MCF 10A (cell line): ENCODE measurements around the gene INO80C. TPM values are rescaled to one million over a fixed set of nuclear protein-coding genes. Genes with fewer than 3 reads are reported as not detected.

Experiments
- BruUV-seq: library from RNA; stranded (reverse); fragments of 400-500 nt; replicated peaks from 2 replicates; lab custom pipeline; 2021; lab: Mats Ljungman, UMichigan
- CTCF ChIA-PET: fragments of 300-600 bp; sonication (Branson Sonifier 250); formaldehyde crosslinking; extraction: SDS; loops from one replicate; lab custom pipeline; 2021; ENCODE audit warnings: antibody characterized with exemption, inconsistent platforms; lab: Yijun Ruan, JAX
- POLR2A ChIA-PET: fragments of 300-600, 350-650 bp; sonication (Branson Sonifier 250); formaldehyde crosslinking; extraction: SDS; loops from one replicate; lab custom pipeline; 2020; ENCODE audit warnings: antibody characterized with exemption, inconsistent platforms; lab: Yijun Ruan, JAX
- DNase-seq: peaks from one replicate; pipeline ENCODE4 v3.0.0-alpha.2; 2018; ENCODE audit not compliant: unreplicated experiment
- H3K27ac Mint-ChIP-seq: one replicate; pipeline ENCODE4 v1.8.0; 2022; ENCODE audit warnings: mild to moderate bottlenecking, low read depth, mixed read lengths; ENCODE audit not compliant: unreplicated experiment
- H3K27me3 Mint-ChIP-seq: one replicate; pipeline ENCODE4 v1.8.0; 2022; ENCODE audit warnings: mixed read lengths; ENCODE audit not compliant: insufficient read depth, unreplicated experiment
- H3K36me3 Mint-ChIP-seq: one replicate; pipeline ENCODE4 v1.8.0; 2022; ENCODE audit warnings: mild to moderate bottlenecking, moderate library complexity, mixed read lengths; ENCODE audit not compliant: insufficient read depth, unreplicated experiment
- H3K4me1 Mint-ChIP-seq: one replicate; pipeline ENCODE4 v1.8.0; 2022; ENCODE audit warnings: mixed read lengths; ENCODE audit not compliant: insufficient read depth, unreplicated experiment
- H3K4me3 Mint-ChIP-seq: one replicate; pipeline ENCODE4 v1.8.0; 2022; ENCODE audit warnings: mild to moderate bottlenecking, moderate library complexity, mixed read lengths; ENCODE audit not compliant: unreplicated experiment
- H3K9me3 Mint-ChIP-seq: one replicate; pipeline ENCODE4 v1.8.0; 2022; ENCODE audit warnings: mixed read lengths; ENCODE audit not compliant: unreplicated experiment
- CTCF ChIP-seq: fragments of 200-600 bp; IDR thresholded peaks from one replicate; pipeline ENCODE4 v1.8.0; 2022; ENCODE audit warnings: antibody characterized with exemption, mild to moderate bottlenecking; ENCODE audit not compliant: unreplicated experiment
- intact Hi-C: fragments of 100-400 bp; cut with micrococcal nuclease; formaldehyde crosslinking; loops from 2 replicates; pipeline ENCODE4 v1.14.1; 2022
- total RNA-seq: library from RNA; stranded (reverse); gene quantifications from 2 replicates; pipeline ENCODE4 v1.2.3, GENCODE V29; 2022

Gene INO80C
- total RNA-seq, 1 experiment from 2014 or later = 32.6 TPM

GRCh38 chr18:35474884-35475283, 22.9 kb downstream of the INO80C start:
- BruUV-seq = no TSS peak
- DNase-seq = no peak
- peaks cover 33% of the 10 kb centered on the region for H3K4me1 Mint-ChIP-seq
- peaks cover 34% of the 10 kb centered on the region for H3K36me3 Mint-ChIP-seq
- no peaks in the 10 kb centered on the region for H3K9me3 Mint-ChIP-seq
- POLR2A ChIA-PET = no interaction called here
- CTCF ChIA-PET = no interaction called here
- no peak overlapping the region for H3K4me3 Mint-ChIP-seq
- TF ChIP-seq CTCF = no peak
- peak overlapping the region; percentile 86 for H3K27ac Mint-ChIP-seq
- intact Hi-C loops = loop anchor here (5.0 kb wide), 1 partner anchor 68 kb away; no protein-coding TSS in a partner anchor
- no peaks in the 10 kb centered on the region for H3K27me3 Mint-ChIP-seq

- no TSS peak for BruUV-seq
- no peak for DNase-seq
- no peak for TF ChIP-seq CTCF
- peaks cover 34% of the 10 kb centered on the region for H3K4me1 Mint-ChIP-seq
- intact Hi-C loops = no loop called here
- POLR2A ChIA-PET = interaction anchor here (1.1 to 1.7 kb wide), 2 partner anchors 16 to 23 kb away, joined by 3 to 8 read pairs; no protein-coding TSS in a partner anchor
- no peak overlapping the region for H3K4me3 Mint-ChIP-seq
- CTCF ChIA-PET = interaction anchor here (0.6 to 1.5 kb wide), 5 partner anchors 13 to 1035 kb away, joined by 3 read pairs; no protein-coding TSS in a partner anchor
- H3K27me3 Mint-ChIP-seq = no peaks in the 10 kb centered on the region
- peaks cover 36% of the 10 kb centered on the region for H3K36me3 Mint-ChIP-seq
- H3K9me3 Mint-ChIP-seq = no peaks in the 10 kb centered on the region
- H3K27ac Mint-ChIP-seq = no peak overlapping the region
Observed at GRCh38 chr18:35473562-35473961, 24.2 kb downstream of the INO80C start.

GRCh38 chr18:35470435-35470834, 27.3 kb downstream of the INO80C start:
- Mint-ChIP-seq H3K27ac (no peak overlapping the region), H3K4me3 (no peak overlapping the region), H3K36me3 (peaks cover 36% of the 10 kb centered on the region), H3K27me3 (no peaks in the 10 kb centered on the region), H3K9me3 (no peaks in the 10 kb centered on the region), H3K4me1 (peaks cover 15% of the 10 kb centered on the region)
- TF ChIP-seq CTCF = no peak
- POLR2A ChIA-PET = interaction anchor here (0.6 to 1.5 kb wide), 2 partner anchors 8 to 28 kb away, joined by 3 to 5 read pairs; partner anchors contain the start of gene INO80C
- no TSS peak for BruUV-seq
- DNase-seq = no peak
- CTCF ChIA-PET = interaction anchor here (0.5 kb wide), 1 partner anchor 181 kb away, joined by 3 read pairs; no protein-coding TSS in a partner anchor
- intact Hi-C loops = no loop called here

- TF ChIP-seq CTCF = no peak
- ChIA-PET POLR2A (interaction anchor here (0.6 to 1.5 kb wide), 2 partner anchors 9 to 28 kb away, joined by 3 to 5 read pairs; partner anchors contain the start of gene INO80C), CTCF (no interaction called here)
- Mint-ChIP-seq H3K27me3 (no peaks in the 10 kb centered on the region), H3K4me3 (no peak overlapping the region), H3K9me3 (no peaks in the 10 kb centered on the region), H3K27ac (peak overlapping the region; percentile 62), H3K4me1 (peaks cover 16% of the 10 kb centered on the region), H3K36me3 (peaks cover 29% of the 10 kb centered on the region)
- intact Hi-C loops = no loop called here
- BruUV-seq = no TSS peak
- no peak for DNase-seq
Observed at GRCh38 chr18:35469725-35470124, 28.0 kb downstream of the INO80C start.
